OCI-LY7 (cell line): ENCODE measurements around the gene IL18RAP.

Experiments used
- CTCF ChIP-seq: fragments of 200-600 bp; sonication (generic); conservative IDR thresholded peaks from 2 replicates; pipeline ENCODE4 v1.5.1; 2014; ENCODE audit warnings: mild to moderate bottlenecking, antibody characterized with exemption, low read length, moderate library complexity, mixed read lengths
- EZH2phosphoT487 ChIP-seq: fragments of 200-600 bp; sonication (generic); IDR thresholded peaks from 2 replicates; pipeline ENCODE4 v1.6.1; 2018; ENCODE audit warnings: low read depth, borderline replicate concordance, mild to moderate bottlenecking, mixed run types, antibody characterized with exemption, low read length, moderate library complexity, mixed read lengths

GRCh38 chr2:102423368-102423767, 408 bp downstream of the IL18RAP start:
- TF ChIP-seq CTCF (no peak), EZH2phosphoT487 (no peak)
